Chondrocyte (in vitro differentiated cells): Measurements from ENCODE around the gene PSMD13. TPM values are rescaled to one million over a fixed set of nuclear protein-coding genes. Genes with fewer than 3 reads are reported as not detected.
"Not testable (repeated sequence)": the region's sequence is repeated elsewhere in the genome, so short reads cannot be mapped to it uniquely, and the experiment has no call there.

ENCODE experiments used
- DNase-seq: peaks from one replicate; pipeline ENCODE4 v3.0.0; 2021; ENCODE audit warnings: mixed read lengths, low spot score
- H3K27ac Mint-ChIP-seq: one replicate; pipeline ENCODE4 v1.8.0; 2021; ENCODE audit warnings: mild to moderate bottlenecking, moderate library complexity, mixed read lengths; ENCODE audit not compliant: unreplicated experiment
- H3K27me3 Mint-ChIP-seq: 2 replicates; pipeline ENCODE4 v1.8.0; 2021; ENCODE audit warnings: low read depth, mixed read lengths
- H3K36me3 Mint-ChIP-seq: 2 replicates; pipeline ENCODE4 v1.8.0; 2021; ENCODE audit warnings: low read depth, mixed read lengths
- H3K4me1 Mint-ChIP-seq: 2 replicates; pipeline ENCODE4 v1.8.0; 2021; ENCODE audit warnings: low read depth, mild to moderate bottlenecking, mixed read lengths
- H3K4me3 Mint-ChIP-seq: one replicate; pipeline ENCODE4 v1.8.0; 2021; ENCODE audit warnings: mild to moderate bottlenecking, moderate library complexity, mixed read lengths; ENCODE audit not compliant: unreplicated experiment
- H3K9me3 Mint-ChIP-seq: 2 replicates; pipeline ENCODE4 v1.8.0; 2021; ENCODE audit warnings: low read depth, mixed read lengths
- total RNA-seq: library from RNA; stranded (reverse); gene quantifications from 3 replicates; pipeline ENCODE4 v1.2.1, GENCODE V29; 2021
- TF ChIP-seq, protein P1 (sequence below): fragments of 200-600 bp; sonication (generic); IDR thresholded peaks from 2 replicates; pipeline ENCODE4 v1.5.0; 2021; ENCODE audit warnings: antibody characterized with exemption, mild to moderate bottlenecking, moderate library complexity

The PSMD13 gene
- total RNA-seq, 1 donor from 2014 or later = 103 TPM

DNA sequence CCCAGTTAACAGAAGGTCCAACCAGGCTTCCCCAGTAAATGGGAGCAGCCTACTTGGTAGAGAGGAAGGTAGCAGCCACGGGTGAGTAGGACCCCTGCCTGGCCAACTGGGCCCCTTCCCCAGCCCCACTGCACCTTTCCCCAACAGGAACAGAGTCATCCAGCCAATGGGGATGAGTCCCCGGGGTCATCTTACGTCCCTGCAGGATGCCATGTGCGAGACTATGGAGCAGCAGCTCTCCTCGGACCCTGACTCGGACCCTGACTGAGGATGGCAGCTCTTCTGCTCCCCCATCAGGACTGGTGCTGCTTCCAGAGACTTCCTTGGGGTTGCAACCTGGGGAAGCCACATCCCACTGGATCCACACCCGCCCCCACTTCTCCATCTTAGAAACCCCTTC is 22.7 kb upstream of the PSMD13 start:
- DNase-seq = peak; percentile 68
- Mint-ChIP-seq H3K4me1 (peaks cover 26% of the 10 kb centered on the region), H3K9me3 (no peaks in the 10 kb centered on the region), H3K36me3 (peaks cover 18% of the 10 kb centered on the region), H3K27me3 (no peaks in the 10 kb centered on the region), H3K27ac (no peak overlapping the region), H3K4me3 (no peak overlapping the region)
- TF ChIP-seq, protein P1, sequence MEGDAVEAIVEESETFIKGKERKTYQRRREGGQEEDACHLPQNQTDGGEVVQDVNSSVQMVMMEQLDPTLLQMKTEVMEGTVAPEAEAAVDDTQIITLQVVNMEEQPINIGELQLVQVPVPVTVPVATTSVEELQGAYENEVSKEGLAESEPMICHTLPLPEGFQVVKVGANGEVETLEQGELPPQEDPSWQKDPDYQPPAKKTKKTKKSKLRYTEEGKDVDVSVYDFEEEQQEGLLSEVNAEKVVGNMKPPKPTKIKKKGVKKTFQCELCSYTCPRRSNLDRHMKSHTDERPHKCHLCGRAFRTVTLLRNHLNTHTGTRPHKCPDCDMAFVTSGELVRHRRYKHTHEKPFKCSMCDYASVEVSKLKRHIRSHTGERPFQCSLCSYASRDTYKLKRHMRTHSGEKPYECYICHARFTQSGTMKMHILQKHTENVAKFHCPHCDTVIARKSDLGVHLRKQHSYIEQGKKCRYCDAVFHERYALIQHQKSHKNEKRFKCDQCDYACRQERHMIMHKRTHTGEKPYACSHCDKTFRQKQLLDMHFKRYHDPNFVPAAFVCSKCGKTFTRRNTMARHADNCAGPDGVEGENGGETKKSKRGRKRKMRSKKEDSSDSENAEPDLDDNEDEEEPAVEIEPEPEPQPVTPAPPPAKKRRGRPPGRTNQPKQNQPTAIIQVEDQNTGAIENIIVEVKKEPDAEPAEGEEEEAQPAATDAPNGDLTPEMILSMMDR = no peak

DNA sequence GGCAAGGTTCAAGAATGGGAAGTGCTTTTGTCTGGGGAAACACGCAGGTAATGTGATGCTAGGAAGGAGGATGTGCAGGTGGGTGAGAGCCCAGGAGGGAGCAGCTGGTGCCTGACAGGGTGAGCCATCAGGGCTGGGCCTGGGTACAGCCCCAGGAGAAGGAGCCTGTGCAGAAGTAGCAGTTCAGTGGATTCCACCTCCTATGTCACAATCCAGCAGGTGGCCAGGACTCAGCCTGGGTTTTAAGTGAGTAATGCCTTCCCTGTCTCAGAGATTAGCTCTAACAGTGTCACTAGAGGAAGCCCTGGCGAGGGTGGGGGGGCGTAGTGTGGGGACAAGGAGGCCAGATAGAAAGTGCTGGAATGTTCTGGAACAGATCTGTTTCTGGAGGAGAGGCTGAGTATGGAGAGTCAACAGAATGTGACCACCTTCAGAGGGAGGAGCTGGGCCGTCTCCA is 21.2 kb upstream of the PSMD13 start:
- TF ChIP-seq, protein P1 = no peak
- Mint-ChIP-seq H3K9me3 (no peaks in the 10 kb centered on the region), H3K36me3 (peaks cover 21% of the 10 kb centered on the region), H3K4me1 (peaks cover 12% of the 10 kb centered on the region), H3K27ac (peak overlapping the region; percentile 79), H3K4me3 (no peak overlapping the region), H3K27me3 (no peaks in the 10 kb centered on the region)
- DNase-seq = no peak

DNA sequence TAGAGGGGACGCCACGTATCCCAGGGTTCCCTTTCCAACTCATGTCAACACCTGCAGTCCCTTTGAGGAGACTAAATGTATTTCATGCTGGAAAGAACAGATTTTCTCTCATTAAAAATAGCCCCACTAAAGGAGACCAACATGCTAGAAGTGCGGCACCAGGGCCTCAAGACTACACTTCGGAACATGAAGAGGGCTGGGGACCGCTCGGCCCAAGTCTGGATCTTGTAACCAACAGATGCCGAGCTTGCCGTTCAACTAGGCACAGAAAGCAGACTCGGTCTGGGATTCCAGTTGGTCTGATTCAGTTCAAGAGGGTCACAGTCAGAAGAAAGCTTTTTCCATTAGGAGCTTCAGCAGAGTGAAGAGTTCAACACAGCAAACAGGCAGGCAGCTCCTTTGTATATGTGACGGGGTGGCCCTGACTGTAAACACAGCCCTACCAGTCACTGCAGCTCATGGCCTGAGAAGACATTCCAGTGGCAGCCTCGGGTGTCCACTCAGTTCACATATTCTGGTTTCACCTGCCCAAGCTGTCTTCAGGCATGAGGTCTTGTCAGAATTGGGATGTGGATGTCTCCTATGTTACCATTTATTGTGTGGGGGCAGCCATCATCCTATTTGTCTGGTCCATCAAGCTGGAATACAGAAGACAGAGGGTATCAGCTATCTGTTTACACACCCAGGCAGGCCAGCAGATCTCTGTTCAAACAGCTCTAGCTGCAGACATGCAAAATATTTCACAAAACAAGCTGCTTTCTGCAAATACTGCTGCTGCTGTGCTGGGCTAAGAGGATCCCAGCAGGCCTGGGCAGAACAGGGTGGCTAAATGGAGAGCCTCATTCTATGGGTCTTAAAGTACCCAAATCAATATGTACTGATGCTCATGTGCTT is 20.4 kb upstream of the PSMD13 start:
- DNase-seq = no peak
- TF ChIP-seq, protein P1 = no peak
- H3K36me3 Mint-ChIP-seq = peaks cover 20% of the 10 kb centered on the region
- H3K27me3 Mint-ChIP-seq = no peaks in the 10 kb centered on the region
- peaks cover 6% of the 10 kb centered on the region for H3K4me1 Mint-ChIP-seq
- H3K9me3 Mint-ChIP-seq = no peaks in the 10 kb centered on the region
- peak overlapping the region; percentile 79 for H3K27ac Mint-ChIP-seq
- H3K4me3 Mint-ChIP-seq = no peak overlapping the region

DNA sequence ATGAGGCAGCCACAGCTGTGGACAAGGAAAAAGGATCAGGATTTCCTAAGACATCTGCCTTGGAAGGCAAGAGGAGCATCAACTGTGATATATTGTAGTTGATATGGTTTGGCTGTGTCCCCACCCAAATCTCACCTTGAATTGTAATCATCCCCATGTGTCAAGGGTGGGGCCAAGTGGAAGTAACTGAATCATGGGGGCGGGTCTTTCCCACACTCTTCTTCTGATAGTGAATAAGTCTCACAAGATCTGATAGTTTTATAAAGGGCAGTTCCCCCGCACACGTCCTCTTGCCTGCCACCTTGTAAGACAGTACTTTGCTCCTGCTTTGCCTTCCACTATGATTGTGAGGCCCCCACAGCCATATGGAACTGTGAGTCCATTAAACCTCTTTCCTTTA is 19.1 kb upstream of the PSMD13 start:
- peaks cover 3% of the 10 kb centered on the region for H3K4me1 Mint-ChIP-seq
- no peaks in the 10 kb centered on the region for H3K9me3 Mint-ChIP-seq
- no peak overlapping the region for H3K27ac Mint-ChIP-seq
- TF ChIP-seq, protein P1 = no peak
- peaks cover 23% of the 10 kb centered on the region for H3K36me3 Mint-ChIP-seq
- DNase-seq = no peak
- H3K4me3 Mint-ChIP-seq = no peak overlapping the region
- no peaks in the 10 kb centered on the region for H3K27me3 Mint-ChIP-seq

DNA sequence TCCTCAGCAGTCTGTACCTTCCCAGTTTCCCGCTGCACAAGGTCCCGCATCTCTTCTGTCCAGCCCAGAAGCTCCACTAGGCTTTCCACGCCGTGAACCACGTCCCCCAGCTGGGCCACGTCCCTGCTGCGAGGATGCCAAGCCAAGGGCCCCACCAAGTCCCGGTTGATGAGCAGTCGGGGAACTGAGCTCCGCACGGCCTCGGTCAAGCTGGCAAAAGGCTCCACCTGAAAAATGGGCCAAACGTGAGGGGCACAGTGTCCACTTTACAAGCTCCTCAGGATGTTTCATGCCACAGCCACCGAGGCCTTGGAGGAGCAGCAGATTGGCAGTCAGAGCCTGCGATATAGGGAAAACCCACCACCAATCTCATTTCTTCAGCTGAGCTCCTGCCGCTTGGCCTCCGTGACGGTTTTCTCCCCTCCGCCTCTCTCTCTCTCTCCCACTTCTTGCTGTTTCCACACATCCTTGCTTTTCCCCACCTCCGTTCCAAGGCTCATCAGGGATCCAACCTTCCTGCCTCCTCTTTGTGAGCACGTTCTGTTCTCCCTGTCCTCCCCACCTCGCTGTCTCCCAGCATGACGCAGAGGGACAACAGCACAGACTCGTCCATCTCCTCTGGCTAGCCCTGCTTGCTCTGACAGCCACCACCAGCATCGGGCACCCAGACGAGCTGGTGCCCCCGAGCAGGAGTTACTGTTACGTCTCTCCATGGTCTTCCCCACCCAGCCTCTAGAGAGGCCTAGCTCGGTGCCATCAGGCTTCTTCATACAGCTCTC is 17.8 kb upstream of the PSMD13 start:
- H3K4me1 Mint-ChIP-seq = no peaks in the 10 kb centered on the region
- no peak overlapping the region for H3K27ac Mint-ChIP-seq

DNA sequence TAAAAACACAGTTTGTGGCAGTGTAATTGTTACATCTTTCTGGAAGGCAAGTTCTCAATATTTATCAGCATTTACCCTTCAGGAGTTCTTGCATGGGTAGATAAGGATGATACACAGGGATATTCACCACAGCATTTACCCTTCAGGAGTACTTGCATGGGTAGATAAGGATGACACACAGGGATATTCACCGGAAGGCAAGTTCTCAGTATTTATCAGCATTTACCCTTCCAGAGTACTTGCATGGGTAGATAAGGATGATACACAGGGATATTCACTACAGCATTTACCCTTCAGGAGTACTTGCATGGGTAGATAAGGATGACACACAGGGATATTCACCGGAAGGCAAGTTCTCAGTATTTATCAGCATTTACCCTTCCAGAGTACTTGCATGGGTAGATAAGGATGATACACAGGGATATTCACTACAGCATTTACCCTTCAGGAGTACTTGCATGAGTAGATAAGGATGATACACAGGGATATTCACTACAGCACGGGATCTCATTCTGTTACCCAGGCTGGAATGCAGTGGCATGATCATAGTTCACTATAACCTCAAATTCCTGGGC is 16.0 kb upstream of the PSMD13 start:
- not testable (repeated sequence) for DNase-seq, H3K27ac Mint-ChIP-seq, H3K4me1 Mint-ChIP-seq, H3K27me3 Mint-ChIP-seq, H3K4me3 Mint-ChIP-seq, H3K9me3 Mint-ChIP-seq
- H3K36me3 Mint-ChIP-seq = peaks cover 16% of the 10 kb centered on the region

More for the DNA sequence above, 17.8 kb upstream of the PSMD13 start:
- Mint-ChIP-seq H3K4me3 (no peak overlapping the region), H3K9me3 (no peaks in the 10 kb centered on the region), H3K27me3 (no peaks in the 10 kb centered on the region), H3K36me3 (peaks cover 23% of the 10 kb centered on the region)
- no peak for DNase-seq
- TF ChIP-seq, protein P1 = no peak
